Astrocyte of the cerebellum (primary cell): ENCODE measurements around the gene LOXHD1.

Source experiments
- DNase-seq: peaks from one replicate; pipeline ENCODE4 v3.0.0-alpha.2; 2011; ENCODE audit warnings: low read depth
- H3K4me3 ChIP-seq: 2 replicates; pipeline ENCODE4 v1.5.1; 2011; ENCODE audit warnings: mild to moderate bottlenecking, low read depth, low read length, moderate library complexity
- in situ Hi-C: cut with HindIII; loops from 2 replicates; pipeline ENCODE4 v1.10.0; 2017; ENCODE audit warnings: low sequenced_read_pairs
- TF ChIP-seq, protein P1 (sequence below): IDR thresholded peaks from 2 replicates; pipeline ENCODE4 v1.5.1; 2012; ENCODE audit warnings: low read length, low read depth, moderate library complexity, mild to moderate bottlenecking; ENCODE audit errors: missing control alignments

The LOXHD1 gene

DNA sequence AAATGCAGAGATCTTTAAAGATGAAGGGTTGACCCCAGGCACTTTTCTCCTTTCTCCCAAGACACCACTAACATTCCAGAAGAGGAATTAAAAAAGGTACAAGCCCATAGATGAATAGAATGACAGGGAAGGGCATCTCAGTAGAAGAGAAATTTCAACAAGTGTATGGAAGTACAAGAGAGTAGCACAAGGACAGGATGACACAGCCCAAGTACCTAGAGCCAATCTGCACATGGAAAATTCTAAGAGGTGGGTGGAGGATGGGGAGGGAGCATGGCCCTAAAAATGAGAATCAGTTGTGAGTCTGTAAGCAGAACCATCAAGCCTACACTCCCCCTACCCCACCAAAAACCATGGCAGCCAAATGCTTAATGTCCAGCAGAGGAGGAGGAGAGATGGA, 39.7 kb upstream of the LOXHD1 start:
- in situ Hi-C loops = no loop called here
- DNase-seq = no peak
- H3K4me3 ChIP-seq = no peak overlapping the region
- TF ChIP-seq, protein P1, sequence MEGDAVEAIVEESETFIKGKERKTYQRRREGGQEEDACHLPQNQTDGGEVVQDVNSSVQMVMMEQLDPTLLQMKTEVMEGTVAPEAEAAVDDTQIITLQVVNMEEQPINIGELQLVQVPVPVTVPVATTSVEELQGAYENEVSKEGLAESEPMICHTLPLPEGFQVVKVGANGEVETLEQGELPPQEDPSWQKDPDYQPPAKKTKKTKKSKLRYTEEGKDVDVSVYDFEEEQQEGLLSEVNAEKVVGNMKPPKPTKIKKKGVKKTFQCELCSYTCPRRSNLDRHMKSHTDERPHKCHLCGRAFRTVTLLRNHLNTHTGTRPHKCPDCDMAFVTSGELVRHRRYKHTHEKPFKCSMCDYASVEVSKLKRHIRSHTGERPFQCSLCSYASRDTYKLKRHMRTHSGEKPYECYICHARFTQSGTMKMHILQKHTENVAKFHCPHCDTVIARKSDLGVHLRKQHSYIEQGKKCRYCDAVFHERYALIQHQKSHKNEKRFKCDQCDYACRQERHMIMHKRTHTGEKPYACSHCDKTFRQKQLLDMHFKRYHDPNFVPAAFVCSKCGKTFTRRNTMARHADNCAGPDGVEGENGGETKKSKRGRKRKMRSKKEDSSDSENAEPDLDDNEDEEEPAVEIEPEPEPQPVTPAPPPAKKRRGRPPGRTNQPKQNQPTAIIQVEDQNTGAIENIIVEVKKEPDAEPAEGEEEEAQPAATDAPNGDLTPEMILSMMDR = no peak

DNA sequence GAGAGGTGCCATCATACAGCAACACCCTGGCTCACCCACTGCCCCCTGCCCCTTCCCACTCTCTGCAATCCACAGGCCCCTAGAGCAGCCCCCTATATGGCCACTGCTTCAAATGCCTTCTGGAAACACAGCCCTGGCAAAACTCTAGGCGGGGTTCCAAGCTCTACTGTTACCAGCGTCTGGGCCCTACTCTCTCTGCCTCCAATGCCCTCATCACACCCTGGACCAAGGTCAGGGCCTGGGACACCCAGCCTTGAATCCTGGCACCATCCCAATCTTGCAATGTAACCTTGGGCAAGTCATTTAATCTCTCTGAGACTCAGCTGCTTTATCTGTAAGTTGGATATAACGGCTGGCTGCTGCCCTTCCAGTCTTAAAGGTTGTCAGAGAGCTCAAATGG, 39.2 kb upstream of the LOXHD1 start:
- TF ChIP-seq, protein P1 = no peak
- DNase-seq = no peak
- no peak overlapping the region for H3K4me3 ChIP-seq
- in situ Hi-C loops = no loop called here

DNA sequence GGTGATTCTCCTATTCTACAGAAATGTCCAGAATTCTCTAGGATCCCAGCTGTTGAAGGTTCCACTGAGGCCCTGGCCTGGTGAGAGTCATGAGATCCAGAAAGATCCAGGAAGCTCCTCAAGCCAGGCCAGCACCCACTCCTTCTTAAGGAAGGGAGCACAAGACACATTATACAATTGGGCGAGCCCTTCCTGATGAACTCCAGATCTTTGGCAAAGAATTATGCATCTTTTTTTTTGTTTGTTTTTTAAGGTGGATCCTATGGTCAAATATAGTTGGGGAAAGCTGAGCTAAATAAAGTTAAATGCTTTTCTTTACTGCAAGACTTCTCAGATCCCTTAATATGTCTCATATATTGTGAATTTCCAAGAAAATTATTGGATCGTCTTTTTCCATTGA, 37.0 kb upstream of the LOXHD1 start:
- in situ Hi-C loops = no loop called here
- H3K4me3 ChIP-seq = no peak overlapping the region
- TF ChIP-seq, protein P1 = no peak
- no peak for DNase-seq

DNA sequence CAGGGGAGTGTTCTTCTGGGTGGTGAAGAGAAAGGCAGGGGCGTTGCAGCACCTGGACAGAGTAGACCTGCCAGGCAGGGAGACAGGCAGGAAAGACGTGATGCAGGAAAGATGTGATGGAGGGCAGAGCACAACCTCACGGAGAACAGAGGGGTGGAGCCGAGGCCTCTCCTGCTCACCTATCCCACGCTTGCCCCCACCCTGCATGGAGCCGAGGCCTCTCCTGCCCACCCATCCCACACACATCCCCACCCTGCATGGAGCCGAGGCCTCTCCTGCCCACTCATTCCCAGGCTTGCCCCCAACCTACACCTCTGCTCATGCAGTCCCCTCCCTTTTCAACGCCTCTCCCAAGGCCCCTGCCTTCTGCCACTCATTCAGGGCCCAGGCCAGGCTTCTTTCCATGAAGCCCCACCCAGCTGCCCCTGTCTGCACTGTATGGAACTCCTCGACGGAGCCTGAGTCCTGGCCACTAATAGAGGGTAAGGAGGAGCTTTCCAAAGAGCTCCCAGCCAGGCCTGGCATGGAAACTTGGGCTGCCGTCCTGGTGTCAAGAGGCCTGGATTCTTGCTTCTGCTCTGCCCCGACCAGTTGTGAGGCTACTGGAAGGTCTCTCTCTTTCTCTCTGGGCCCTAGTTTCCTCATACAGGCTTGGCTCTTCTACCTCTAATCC, 32.0 kb upstream of the LOXHD1 start:
- no peak overlapping the region for H3K4me3 ChIP-seq
- no peak for DNase-seq
- in situ Hi-C loops = no loop called here
- TF ChIP-seq, protein P1 = no peak

DNA sequence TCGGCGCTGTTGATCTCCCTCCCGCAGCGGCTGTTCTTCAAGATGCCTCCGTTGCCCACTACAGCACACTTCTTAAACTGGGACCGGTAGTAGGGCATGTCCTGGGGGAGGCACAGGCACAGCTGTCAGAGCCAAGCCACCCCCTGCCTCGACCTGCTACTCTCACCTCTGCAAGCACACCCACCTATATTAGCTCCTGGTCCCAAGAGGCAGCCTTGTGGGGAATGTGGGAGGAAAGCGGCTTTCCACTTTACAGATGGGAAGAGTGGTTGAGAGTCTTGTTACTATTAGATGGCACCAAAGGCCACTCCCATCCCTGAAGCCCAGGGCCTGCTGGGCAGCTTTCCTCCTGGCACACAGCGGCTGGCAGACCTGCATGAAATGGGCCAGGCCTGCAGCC, 29.2 kb upstream of the LOXHD1 start:
- in situ Hi-C loops = no loop called here
- no peak for DNase-seq
- no peak overlapping the region for H3K4me3 ChIP-seq
- TF ChIP-seq, protein P1 = no peak

DNA sequence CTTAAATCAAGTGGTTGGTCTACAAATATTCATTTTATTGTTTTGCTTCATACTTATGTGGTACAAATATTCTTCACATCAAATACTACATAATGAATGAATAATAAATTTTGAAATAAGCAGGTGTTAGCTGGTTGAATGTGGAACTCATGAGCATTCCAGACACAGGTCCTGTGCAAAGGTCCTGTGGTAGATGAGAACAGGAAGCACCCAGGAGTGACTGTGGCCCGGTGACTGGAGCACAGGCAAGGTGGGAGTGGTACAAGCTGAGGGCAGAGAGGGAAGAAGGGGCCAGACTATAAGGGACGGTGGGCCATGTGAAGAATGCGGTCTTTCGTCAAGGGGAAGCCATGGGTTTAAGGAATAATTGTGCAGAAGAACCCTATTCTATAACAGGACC, 26.2 kb upstream of the LOXHD1 start:
- DNase-seq = no peak
- TF ChIP-seq, protein P1 = no peak
- no peak overlapping the region for H3K4me3 ChIP-seq
- in situ Hi-C loops = no loop called here
